HG02943 (cell line): Measurements from ENCODE around the gene BPIFA2.

Source experiments
- ATAC-seq: cut with Tn5 transposase; IDR thresholded peaks from one replicate; pipeline ENCODE4 v1.9.1; 2021; ENCODE audit warnings: mild to moderate bottlenecking, low read depth, moderate library complexity; ENCODE audit not compliant: unreplicated experiment

Gene BPIFA2

GRCh38 chr20:33191484-33191883, 23.5 kb downstream of the BPIFA2 start:
- no peak for ATAC-seq

GRCh38 chr20:33191955-33192354, 24.0 kb downstream of the BPIFA2 start:
- ATAC-seq: no peak

GRCh38 chr20:33192912-33193501, 25.0 kb downstream of the BPIFA2 start:
- ATAC-seq: no peak

- ATAC-seq: no peak
These were observed 31.1 kb downstream of the BPIFA2 start for GRCh38 chr20:33199026-33199425.

- ATAC-seq: no peak
These were observed 34.5 kb downstream of the BPIFA2 start for GRCh38 chr20:33202451-33202850.

- no peak for ATAC-seq
These were observed 35.5 kb downstream of the BPIFA2 start for GRCh38 chr20:33203444-33203843.

GRCh38 chr20:33209789-33210188, 41.8 kb downstream of the BPIFA2 start:
- ATAC-seq: no peak

- ATAC-seq: no peak
These were observed 42.4 kb downstream of the BPIFA2 start for GRCh38 chr20:33210371-33210770.

GRCh38 chr20:33211817-33212424, 44.0 kb downstream of the BPIFA2 start:
- ATAC-seq: no peak

GRCh38 chr20:33217052-33217451, 49.1 kb downstream of the BPIFA2 start, which contains the start of gene BPIFA3:
TSS of gene BPIFA3 (plus strand) at chr20:33217352. CDS start at chr20:33217537, 185 bp downstream.
- ATAC-seq: no peak

- no peak for ATAC-seq
These were observed 56.4 kb downstream of the BPIFA2 start for GRCh38 chr20:33224399-33224798.

GRCh38 chr20:33229843-33230242, 61.9 kb downstream of the BPIFA2 start:
- ATAC-seq: no peak
